Renal pelvis (tissue), 4 donors: ENCODE data around the gene TPM3. TPM values are rescaled to one million over a fixed set of nuclear protein-coding genes. Genes with fewer than 3 reads are reported as not detected.
"Not testable (repeated sequence)": the region's sequence is repeated elsewhere in the genome, so short reads cannot be mapped to it uniquely, and the experiment has no call there.

Experiments
- DNase-seq: peaks from one replicate; pipeline ENCODE4 v3.0.0-alpha.2; 2013
- polyA plus RNA-seq, 3 donors: library from polyadenylated mRNA; unstranded; fragments of 120-200 nt; gene quantifications; one replicate each; pipeline ENCODE4 v1.2.1, GENCODE V29; 2013; ENCODE audit not compliant: insufficient read length in 3 of 3

The TPM3 gene
- polyA plus RNA-seq, 3 donors: 266 to 285 (median 281) TPM

- DNase-seq: no peak
These were observed 17.2 kb downstream of the TPM3 start for GRCh38 chr1:154174654-154175053.

DNA sequence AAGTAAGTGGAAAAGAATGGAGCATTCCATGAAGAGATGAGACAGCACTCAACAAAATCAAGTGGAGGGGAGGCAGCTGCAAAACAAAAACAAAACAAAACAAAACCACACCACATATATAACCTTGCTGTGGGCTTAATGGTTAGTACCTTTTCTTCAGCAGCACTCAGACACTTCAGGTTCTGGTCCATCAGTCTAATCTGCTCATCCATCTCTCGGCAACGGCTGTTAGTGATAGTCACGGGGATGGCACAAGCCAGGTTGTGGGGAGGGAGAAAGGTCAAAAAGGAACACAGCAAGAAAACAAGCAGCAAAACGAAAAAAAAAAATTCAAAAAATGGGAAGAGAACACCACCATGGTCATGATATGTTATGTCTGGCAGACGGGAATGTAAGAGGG lies 20.0 kb downstream of the TPM3 start:
- no peak for DNase-seq

- DNase-seq: no peak
These were observed 20.7 kb downstream of the TPM3 start for GRCh38 chr1:154171223-154171583.

GRCh38 chr1:154170547-154171222 lies 21.2 kb downstream of the TPM3 start:
- no peak for DNase-seq

- DNase-seq: no peak
These were observed 24.4 kb downstream of the TPM3 start for GRCh38 chr1:154167461-154167860.

GRCh38 chr1:154166207-154166606 lies 25.7 kb downstream of the TPM3 start:
- DNase-seq: no peak

- no peak for DNase-seq
These were observed 32.3 kb downstream of the TPM3 start for GRCh38 chr1:154159554-154159953.

DNA sequence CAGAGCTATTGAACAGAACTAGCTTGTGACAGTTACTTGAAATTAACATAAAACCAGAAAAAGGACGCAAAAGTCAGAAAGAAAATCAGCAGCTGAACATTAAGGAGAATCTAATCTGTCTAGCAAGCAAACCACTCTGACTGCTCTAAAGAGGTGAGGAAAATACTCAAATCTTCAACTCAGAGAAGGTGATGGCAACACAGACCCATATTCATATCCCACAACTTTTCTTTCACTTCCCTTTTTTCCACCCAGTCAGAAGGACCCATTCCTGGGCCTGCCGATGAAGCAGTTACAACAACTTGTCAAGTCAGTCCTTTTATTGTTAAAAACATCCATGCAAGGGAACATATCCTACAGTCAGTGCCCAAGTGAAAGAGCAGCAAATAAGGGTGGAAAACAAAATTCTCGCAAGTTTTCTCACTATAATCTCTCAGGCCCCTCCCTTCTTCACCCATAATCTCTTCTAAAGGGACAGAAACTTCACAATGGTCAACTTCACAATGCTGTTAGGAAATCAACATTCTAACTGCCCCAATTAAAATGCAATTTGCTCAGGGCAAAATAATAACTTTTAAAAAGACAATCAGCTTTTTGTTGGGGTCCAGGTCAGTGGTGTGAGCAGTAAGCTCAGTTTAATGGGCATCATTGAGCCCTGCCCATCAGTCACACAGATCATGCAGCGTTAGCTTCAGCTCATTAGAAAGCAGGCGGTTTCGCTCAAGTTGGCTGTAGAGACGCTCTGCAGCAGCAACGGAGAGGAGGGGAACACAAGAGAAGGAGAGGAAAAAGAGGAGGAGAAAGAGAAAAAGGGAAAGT lies 33.4 kb downstream of the TPM3 start:
- no peak for DNase-seq

GRCh38 chr1:154157520-154158306 lies 34.2 kb downstream of the TPM3 start:
- DNase-seq: no peak

GRCh38 chr1:154155251-154155650 lies 36.6 kb downstream of the TPM3 start:
- peak; percentile 46 for DNase-seq

- peak; percentile 17 for DNase-seq
These were observed 37.2 kb downstream of the TPM3 start, which contains the start of gene NUP210L for GRCh38 chr1:154154534-154155191. TSS of gene NUP210L (minus strand) at chr1:154155073.

DNA sequence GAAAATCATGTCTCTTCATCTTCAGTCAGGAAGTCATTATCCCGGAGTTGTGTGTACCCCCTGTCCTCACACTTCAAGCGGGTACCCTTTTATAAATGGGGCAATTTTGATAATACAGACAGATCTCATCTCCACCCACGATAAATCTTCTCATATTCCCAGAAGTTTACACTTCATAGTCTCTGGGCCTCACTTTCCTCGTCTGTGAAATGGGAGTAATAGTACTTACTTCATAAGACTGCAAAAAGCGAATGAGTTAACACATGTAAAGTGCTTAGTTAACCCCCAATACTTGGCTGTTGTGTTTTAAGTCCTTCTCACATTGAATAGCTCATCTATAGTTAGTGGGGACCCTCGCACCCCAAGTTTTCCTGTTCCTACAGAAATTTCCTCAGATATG lies 37.8 kb downstream of the TPM3 start:
- DNase-seq: no peak

- no peak for DNase-seq
These were observed 40.6 kb downstream of the TPM3 start for GRCh38 chr1:154151311-154151710.

DNA sequence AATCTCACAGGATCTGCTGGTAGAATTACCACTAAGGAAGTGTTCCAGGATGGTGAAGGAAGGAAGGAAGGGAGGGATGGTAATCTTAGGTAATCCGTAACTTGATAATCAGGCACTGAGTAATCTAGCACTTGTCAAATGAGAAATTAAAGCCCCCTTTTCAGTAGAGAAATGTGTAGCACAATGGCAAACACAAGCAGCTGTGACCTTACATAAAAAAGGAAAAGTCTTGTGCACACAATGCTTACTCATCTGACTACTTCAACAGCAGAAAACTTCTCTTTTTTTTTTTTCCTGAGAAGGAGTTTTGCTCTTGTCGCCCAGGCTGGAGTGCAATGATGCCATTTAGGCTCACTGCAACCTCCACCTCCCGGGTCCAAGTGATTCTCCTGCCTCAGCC lies 43.1 kb downstream of the TPM3 start:
- no peak for DNase-seq

GRCh38 chr1:154147505-154147904 lies 44.4 kb downstream of the TPM3 start:
- not testable (repeated sequence) for DNase-seq

GRCh38 chr1:154145986-154146385 lies 45.9 kb downstream of the TPM3 start:
- DNase-seq: no peak

- DNase-seq: no peak
These were observed 49.5 kb downstream of the TPM3 start for GRCh38 chr1:154142358-154142757.

GRCh38 chr1:154141240-154141639 lies 50.7 kb downstream of the TPM3 start:
- DNase-seq: no peak

DNA sequence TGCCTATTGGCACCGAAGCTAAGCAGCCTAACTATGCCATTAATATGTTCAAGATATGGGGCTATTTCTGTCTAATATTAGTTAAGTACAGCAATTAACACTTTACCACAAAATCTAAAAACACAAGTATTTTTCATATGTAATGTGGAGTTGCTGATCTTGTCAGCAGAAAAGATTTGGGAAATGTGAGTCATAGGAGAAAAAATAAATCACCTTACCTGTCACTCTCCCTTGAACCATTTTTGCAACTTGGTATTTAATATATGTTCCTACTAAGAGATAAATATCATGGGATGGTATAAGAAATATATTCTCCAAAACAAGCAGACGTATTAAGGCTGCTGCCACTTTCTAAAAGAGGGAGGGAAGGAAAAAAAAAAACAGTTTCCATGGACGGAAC lies 54.0 kb downstream of the TPM3 start:
- no peak for DNase-seq

DNA sequence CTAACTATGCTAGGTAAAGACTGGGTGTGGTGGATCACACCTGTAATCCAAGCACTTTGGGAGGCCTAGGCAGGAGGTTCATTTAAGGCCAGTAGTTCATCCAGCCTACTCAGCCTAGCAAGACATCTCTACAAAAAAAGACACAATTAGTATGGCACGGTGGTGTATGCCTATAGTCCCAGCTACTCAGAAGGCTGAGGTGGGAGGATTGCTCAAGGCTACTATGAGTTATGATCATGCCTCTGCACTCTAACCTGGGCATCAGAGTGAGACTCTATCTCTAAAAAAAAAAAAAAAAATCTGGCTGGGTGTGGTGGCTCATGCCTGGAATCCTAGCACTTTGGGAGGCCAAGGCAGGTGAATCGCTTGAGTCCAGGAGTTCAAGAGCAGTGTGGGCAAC lies 58.6 kb downstream of the TPM3 start:
- DNase-seq: no peak

DNA sequence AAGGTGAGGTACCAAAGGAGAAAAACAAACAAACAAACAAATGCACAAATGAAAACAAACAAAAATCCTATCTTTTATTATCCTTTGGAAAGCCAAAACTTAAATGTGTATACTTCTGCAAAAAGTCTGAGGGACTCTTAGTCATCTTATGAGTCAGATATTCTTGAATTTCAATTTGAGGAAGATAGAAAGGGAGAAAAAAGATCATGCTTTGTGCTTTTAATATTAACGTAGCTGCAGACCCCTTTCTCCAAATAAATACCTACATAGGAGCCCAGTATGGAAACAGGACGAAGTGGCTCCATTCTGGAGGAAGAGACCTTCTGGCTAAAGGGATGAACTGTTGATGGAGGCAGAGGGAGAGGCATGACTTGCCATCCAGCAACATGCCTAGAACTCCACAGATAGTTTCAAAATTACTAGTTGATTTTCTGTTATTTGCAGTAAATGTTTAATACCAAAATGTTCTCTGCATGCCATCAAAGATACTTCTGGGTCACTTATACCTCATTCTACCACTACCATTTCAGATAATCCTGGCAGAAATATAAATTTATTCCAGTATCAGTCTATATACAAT lies 62.4 kb downstream of the TPM3 start:
- DNase-seq: no peak

GRCh38 chr1:154123205-154123604 lies 68.7 kb downstream of the TPM3 start:
- DNase-seq: not testable (repeated sequence)
